Activated CD8-positive, alpha-beta memory T cell treated with anti-CD3 and anti-CD28 coated beads for 36 hours (primary cell): ENCODE results near the gene HLX. TPM values are rescaled to one million over a fixed set of nuclear protein-coding genes. Genes with fewer than 3 reads are reported as not detected.

Experiments
- CTCF ChIA-PET: fragments of 350-600 bp; sonication (Branson Sonifier 250); formaldehyde crosslinking; loops from one replicate; lab custom pipeline; 2021; ENCODE audit warnings: antibody characterized with exemption; lab: Charles Lee
- POLR2A ChIA-PET: fragments of 350-600 bp; sonication (Branson Sonifier 250); formaldehyde crosslinking; loops from one replicate; lab custom pipeline; 2021; ENCODE audit warnings: antibody characterized with exemption; lab: Charles Lee
- total RNA-seq, 2 experiments: library from RNA; stranded (reverse); gene quantifications; one replicate each; pipeline ENCODE4 v1.2.3, GENCODE V29; 2021

Gene HLX, protein sequence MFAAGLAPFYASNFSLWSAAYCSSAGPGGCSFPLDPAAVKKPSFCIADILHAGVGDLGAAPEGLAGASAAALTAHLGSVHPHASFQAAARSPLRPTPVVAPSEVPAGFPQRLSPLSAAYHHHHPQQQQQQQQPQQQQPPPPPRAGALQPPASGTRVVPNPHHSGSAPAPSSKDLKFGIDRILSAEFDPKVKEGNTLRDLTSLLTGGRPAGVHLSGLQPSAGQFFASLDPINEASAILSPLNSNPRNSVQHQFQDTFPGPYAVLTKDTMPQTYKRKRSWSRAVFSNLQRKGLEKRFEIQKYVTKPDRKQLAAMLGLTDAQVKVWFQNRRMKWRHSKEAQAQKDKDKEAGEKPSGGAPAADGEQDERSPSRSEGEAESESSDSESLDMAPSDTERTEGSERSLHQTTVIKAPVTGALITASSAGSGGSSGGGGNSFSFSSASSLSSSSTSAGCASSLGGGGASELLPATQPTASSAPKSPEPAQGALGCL
- total RNA-seq, result not detected

DNA sequence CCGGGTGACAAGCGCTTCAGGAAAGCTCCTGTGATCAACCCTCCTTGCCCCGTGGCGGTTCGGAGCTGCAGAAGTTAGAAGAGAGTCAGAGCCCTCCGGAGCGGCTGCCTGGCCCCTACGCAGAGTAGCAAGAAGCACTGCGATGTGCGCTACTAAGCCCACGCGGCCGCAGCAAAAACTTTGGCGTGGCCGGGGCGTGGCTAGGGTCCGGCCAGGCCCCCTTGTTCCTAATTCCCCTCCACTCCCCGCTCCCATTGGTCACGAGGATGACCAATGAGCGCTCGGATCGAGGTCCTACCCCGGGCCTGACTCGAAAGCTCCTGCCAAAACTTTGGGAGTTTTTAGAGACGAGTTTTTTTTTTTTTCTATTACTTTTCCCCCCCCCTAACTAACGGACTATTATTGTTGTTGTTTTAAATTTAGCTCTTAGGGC, at the start of gene HLX:
HLX (plus strand) TSS at position 368 of the 433 bp plus-strand sequence. CDS start 415 bp downstream, outside the sequence.
- CTCF ChIA-PET, result interaction anchor here (0.7 kb wide), 1 partner anchor 393 kb away, joined by 3 read pairs; no protein-coding TSS in a partner anchor
- POLR2A ChIA-PET, result no interaction called here

DNA sequence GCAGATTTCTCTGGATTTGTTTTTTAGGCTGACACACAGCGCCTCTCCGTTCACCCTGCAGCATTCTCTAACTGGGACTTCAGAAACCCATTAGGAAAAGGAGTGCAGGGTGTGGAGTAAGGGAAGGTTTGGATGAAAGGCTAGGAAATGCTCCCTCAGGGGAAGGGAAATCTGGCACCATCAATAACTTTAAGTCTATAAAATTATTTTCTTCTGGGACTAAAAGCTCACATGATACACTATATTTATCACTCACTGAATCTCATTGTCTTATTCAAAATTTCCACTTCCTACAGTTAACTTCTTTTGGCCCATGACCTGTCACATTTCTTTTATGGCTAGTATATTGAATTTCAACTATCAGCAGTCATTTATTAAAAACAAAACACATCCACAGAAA, 45.8 kb upstream of the HLX start:
- POLR2A ChIA-PET, result interaction anchor here (0.7 kb wide), 1 partner anchor 50 kb away, joined by 3 read pairs; no protein-coding TSS in a partner anchor

DNA sequence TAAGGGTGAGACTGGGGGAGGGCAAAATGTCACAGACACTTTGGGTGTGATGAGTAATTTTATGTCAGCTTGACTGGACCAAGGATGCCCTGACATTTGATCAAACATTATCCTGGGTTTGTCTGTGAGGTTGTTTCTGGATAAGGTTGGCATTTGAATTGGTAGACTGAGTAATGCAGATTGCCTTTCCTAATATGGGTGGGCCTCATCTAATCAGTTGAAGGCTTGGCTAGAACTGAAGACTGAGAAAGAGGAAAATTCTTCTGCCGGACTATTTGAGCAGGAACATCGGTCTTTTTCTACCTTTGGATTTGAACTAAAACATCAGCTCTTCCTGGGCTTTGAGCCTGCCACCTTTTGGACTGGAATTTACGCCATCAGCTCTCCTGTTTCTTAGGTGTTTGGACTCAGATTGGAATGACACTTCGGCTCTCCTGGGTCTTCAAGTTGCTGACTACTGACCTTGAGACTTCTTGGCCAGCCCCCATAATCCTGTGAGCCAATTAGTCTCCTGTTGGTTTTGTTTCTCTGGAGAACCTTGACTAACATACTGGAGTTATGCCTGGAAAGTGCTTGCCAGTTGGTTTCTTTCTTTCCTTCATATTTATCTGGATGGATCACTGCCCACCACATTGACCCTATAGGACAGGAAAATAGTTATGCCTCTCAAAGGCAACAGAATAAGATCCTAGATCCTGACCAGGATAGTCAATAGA, 44.9 kb upstream of the HLX start:
- POLR2A ChIA-PET, result no interaction called here
- CTCF ChIA-PET, result no interaction called here

More for the DNA sequence above, 45.8 kb upstream of the HLX start:
- CTCF ChIA-PET, result no interaction called here

DNA sequence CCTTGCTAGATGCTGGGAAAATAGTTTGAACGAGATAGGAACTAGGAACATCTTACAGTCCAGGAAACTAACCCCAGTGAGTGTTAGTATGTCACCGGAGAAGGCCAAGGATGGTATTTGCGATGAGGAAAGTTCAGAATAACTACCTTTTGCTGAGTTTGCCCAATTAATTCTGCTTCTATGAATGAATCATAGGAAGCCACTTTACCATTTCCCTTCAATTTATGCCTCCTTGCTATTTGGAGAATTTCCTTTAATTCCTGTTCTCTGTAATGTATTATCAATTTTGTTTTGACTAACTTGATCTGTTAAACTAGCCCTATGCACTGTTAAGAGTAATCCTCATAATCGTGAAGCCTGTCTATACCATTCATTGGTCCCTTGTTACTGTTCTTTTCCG, 40.7 kb upstream of the HLX start:
- CTCF ChIA-PET, result no interaction called here
- POLR2A ChIA-PET, result no interaction called here

DNA sequence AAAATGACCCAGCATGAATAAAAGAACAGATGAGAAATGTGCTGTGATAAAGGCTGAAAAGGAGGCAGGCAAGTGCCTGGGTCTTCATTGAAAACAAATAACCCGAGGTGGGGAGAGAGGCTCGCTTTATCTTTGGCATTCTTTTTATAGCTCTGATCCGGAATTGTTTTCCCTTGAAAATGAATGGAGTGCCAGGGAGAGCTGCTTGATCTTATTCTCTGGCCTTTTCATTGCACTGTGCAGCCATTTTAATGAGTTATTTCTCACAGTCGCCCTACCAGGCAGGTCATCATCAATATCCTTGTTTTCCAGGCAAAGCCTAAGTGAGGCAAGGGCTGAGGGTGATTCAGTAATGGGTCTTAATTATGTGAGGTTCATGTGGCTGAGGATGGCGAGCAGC, 39.8 kb upstream of the HLX start:
- ChIA-PET POLR2A (no interaction called here), CTCF (no interaction called here)

DNA sequence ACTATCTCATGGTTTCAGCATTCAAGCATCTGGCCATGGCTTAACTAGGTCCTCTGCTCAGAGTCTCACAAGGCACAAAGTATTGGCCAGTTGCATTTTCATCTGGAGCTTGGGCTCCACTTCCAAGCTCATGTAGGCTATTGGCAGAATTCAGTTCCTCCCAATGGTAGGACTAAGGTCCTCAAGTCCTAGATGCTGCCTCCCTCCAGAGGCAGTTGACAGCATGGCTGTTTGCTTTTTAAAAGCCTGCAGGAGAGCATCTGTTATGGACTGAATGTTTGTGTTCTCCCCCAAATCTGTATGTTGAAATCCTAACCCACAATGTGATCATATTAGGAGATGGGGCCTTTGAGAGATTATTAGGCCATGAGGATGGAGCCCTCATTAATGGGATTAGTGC, 38.0 kb upstream of the HLX start:
- ChIA-PET POLR2A (no interaction called here), CTCF (no interaction called here)

DNA sequence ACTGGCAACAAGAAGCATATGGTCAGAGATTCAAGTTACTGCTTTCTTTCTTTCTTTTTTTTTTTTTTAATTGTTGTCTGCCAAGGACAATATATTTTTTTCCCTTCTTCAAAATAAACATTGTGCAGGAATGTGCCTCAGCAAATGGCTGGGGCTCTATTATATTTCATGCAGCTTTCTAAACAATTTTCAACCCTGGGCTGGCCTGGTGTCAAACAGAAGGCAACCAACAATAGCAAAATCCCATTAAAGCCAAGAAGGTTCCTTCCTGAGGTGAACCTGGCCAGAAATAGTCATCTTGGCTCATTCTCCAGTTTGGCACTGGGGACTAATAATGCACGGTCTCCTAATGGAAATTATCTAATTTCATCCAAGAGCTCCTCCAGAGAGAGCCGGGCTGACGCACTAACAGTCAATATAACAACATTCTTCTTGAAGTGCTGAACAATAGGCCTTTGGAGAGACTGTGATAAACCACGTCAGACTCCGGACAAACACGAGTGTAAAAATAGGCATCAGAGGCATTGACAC, 35.7 kb upstream of the HLX start:
- POLR2A ChIA-PET, result no interaction called here

DNA sequence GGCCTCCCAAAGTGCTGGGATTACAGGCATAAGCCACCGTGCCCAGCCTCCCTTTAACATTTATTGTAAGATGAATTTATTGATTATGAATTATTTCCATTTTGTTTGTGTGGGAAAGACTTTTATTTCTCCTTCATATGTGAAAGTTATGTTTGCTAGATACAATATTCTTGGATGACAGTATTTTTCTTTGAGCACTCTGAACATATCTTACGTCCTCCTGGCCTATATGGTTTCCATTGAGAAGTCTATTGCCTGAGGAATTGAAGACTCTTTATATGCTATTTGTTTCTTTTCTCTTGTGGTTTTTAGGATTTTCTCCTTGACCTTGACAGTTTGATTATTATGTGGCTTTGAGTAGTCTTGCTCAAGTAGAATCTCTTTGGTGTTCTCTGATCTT, 26.8 kb upstream of the HLX start:
- ChIA-PET CTCF (no interaction called here), POLR2A (no interaction called here)

More for the DNA sequence above, 35.7 kb upstream of the HLX start:
- CTCF ChIA-PET, result no interaction called here

DNA sequence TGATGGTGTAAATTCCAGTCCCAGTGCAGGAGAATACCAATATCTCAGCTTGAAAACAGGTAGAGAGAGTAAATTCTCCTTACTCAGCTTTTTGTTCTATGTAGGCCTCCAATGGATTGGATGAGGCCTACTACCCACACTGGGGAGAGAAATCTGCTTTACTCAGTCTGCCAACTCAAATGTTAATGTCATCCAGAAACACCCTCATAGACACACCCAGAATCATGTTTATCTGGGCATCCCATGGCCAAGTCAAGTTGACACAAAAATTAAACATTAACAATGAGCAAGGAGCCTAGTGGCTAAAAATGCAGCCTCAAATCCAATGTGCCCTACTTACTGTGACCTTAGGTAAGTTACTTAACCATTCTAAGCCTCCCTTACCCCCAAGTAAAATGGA, 6.9 kb upstream of the HLX start:
- POLR2A ChIA-PET, result no interaction called here
- CTCF ChIA-PET, result no interaction called here

DNA sequence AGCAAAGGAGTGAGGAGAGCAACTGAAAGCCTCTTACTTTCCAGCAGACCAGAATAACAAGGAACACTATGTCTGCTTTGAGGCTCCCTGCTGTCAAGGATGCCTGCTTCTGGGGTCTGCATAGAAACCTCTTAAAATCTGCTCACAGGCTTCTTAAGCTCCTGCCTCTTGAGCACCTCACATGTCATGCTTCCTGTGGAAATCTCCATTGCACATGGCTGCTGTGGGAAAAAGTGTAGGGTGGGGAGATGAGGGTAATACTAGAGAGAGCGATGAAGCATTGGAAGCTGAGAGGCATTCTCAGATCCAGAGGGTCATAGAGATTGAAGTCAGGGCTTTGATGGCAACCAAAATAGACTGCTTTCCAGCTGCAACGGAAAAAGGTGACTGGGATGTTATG, 6.2 kb upstream of the HLX start:
- CTCF ChIA-PET, result no interaction called here
- POLR2A ChIA-PET, result no interaction called here

DNA sequence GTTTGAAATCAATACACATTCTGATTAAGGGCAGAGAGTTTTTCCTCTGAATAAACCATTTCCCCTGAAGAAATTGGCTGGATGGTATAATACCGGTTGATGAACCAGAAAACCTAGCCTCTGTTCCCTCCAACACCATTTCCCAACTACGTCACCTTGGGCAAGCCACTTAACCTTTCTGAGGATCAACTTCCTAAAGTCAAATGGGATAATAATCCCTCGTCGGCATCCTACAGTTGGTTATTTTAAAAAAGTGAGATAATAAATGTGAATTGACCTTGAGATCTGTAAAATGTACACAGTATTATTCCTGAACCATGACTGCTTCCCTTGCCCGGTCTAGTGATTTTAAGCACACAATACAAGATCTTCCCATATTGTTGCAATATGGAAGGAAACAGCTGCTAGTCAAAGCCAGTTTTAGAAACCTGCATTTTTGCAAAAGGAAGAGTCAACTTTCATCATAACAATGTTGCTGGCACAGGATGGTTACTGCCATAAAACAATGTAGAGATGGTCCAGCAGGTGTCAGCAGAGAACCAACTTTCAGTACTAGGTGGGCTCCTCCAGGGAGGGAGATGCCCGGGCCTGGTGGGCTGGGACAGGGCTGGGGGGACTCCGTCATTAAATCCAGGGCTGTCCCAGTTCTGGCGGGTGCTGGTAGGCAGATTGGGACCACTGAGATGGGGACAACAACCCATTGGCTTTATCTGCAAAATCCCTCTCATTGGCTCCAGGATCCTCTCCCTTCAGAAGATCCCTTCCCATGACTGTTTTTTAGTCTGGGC, 5.2 kb upstream of the HLX start:
- ChIA-PET CTCF (interaction anchor here (0.8 kb wide), 1 partner anchor 11 kb away, joined by 3 read pairs; no protein-coding TSS in a partner anchor), POLR2A (no interaction called here)

DNA sequence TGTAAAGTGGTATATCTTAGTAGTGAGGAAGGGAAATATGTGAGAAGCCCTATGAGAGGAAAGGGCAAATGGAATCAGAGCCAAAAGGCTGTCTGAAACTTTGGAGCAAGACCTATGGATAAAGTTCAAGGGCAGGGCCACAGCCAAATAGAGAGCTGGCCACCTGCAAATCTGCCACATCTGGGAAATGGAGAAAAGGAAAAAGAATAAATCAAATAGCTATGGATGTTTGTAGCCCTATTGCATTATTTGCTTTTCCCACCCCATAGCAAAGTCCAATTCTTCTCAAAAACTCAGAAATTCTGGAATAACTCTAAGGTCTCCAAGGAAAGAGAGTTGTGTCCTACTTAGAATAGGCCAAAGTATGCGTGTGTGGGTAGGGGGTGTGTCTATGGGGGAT, 4.0 kb upstream of the HLX start:
- ChIA-PET CTCF (interaction anchor here (0.6 to 0.8 kb wide), 2 partner anchors 10 to 102 kb away, joined by 3 read pairs; no protein-coding TSS in a partner anchor), POLR2A (no interaction called here)

DNA sequence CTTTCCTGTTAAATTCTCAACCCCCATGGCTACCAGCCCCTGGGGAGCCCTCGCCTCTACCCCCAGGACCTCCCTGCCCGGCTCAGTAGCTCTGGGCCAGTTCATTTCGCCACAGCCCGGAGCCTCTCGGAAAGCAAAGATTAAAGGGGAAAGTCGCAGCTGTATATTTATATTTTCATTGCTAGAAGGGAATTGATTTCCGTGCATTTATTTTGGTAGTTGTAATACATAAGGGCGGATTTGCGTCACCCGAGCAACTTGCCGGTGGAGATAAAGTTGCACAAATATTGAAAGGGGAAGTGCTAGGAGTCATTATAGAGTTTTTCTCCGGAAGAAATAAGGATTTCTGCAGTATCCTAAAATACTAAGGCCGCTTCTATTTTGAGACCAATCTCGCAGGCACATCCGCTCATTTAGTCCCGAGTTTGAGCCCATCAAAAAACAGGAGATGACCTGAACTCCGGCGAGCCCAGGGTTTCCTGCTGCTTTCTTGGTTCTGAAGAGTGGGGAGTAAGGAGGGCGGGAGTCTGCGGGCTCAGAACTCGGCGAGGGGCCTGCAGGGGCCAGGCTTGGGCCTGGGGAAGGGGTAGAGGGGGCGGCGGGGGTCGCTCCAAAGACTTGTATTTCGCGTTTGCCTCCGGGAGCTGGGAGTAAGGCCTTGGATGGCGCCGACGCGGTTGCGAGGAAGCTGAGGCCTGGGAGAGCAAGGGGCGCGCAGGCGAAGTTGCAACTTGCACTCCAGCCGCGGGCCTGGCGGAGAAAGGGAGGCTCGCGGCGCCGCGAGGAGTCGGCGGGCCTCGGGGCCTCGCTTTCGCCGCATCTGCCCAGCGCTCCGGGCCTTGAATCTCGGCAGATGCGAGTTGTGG, 2.5 kb upstream of the HLX start:
- ChIA-PET CTCF (interaction anchor here (0.9 kb wide), 1 partner anchor 11 kb away, joined by 3 read pairs; no protein-coding TSS in a partner anchor), POLR2A (no interaction called here)

DNA sequence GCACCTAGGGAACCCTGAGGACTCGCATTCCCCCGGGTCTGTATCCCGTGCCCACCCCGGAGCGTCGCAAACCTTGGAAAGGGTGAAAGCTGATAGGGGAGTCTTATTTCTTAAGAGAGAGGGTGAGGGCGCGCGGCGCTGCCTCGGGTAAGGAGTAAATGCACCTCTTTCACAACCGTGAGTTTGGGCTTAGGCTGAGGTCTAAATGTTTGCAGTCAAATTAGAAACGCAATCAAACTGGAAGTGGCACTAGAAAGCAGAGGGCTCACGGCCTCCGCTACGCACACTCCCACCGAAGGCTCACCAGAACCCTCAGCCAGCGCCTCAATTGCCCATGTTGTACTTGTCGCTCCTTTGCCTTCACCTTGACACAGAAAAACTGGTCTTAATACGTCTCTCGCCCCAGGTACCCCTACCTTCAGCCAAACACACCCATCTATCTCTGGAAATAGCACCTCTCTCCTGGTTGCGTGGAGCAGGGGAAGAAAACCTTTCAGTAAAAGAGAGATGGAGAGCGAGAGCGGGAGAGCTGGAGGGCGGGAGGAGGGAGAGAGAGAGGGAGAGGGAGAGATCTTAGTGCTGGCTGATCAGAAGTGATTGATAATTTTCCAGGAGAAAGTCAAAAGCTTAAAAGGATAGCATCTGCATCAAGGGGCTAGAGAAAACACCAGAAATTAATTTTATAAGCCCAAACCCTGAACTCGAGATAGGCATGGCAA, 1.7 kb upstream of the HLX start:
- CTCF ChIA-PET, result no interaction called here
- POLR2A ChIA-PET, result no interaction called here

DNA sequence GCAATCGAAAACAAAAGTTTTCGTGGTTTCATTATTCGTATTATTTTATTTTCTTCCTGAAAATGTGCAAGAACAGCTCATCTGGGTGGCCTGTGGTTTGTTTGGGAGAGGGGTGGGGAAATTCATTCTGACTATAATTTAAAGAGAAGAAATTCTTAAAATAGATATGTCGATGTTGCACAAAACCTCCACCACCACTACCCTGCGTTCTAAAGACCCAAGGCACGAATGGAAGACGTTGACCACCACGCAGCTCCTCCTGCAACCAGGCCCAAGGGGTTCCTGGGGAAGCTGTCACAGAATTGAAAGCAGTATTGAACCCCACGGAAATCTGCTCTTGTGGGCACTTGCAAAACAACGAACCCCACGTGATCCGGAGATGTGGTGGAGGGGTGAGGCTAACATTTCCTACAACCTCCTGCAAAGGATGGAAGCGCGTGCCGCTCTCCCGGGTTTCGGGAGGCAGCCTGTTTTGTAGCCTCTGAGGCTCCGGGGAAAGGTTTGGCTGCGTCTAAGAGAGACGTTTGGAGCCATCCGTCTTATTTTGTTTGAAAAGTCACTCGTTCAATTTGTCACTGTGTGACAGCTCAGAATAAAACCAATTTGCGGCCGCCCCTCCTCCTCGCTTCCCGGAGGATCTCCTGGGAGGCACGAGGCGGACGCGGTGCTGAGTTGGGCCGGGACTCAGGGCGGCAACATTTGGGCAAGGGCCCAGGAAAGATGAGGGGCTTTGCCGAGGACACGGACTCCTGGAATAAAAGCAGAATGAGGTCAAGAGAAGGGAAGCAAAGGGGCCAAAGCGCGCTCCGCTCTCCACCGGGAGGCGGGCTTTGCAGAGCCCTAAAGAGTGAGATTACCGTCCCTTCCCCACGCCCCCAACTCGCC, 810 bp upstream of the HLX start:
- POLR2A ChIA-PET, result no interaction called here
- CTCF ChIA-PET, result no interaction called here

DNA sequence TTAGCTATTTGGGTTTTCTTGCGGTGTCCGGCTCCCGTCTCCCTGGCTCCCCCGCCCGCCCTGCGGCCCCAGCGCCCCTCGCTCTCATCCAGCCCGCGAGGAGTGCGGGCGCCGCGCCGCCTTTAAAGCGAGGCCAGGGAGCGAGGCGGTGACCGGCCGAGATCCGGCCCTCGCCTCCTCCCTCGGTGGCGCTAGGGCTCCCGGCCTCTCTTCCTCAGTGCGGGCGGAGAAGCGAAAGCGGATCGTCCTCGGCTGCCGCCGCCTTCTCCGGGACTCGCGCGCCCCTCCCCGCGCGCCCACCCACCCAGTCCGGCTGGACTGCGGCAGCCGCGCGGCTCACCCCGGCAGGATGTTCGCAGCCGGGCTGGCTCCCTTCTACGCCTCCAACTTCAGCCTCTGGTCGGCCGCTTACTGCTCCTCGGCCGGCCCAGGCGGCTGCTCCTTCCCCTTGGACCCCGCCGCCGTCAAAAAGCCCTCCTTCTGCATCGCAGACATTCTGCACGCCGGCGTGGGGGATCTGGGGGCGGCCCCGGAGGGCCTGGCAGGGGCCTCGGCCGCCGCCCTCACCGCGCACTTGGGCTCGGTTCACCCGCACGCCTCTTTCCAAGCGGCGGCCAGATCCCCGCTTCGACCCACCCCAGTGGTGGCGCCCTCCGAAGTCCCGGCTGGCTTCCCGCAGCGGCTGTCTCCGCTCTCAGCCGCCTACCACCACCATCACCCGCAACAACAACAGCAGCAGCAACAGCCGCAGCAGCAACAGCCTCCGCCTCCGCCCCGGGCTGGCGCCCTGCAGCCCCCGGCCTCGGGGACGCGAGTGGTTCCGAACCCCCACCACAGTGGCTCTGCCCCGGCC, 492 bp downstream of the HLX start:
- ChIA-PET CTCF (interaction anchor here (0.7 kb wide), 1 partner anchor 392 kb away, joined by 3 read pairs; no protein-coding TSS in a partner anchor), POLR2A (no interaction called here)
